GM23248 (cell line): ENCODE data around the gene TOLLIP.

ENCODE experiments used
- EZH2 ChIP-seq: fragments of 200-600 bp; sonication (generic); IDR thresholded peaks from 2 replicates; pipeline ENCODE4 v1.6.1; 2018; ENCODE audit warnings: antibody characterized with exemption, mild to moderate bottlenecking; ENCODE audit not compliant: insufficient read depth, poor library complexity, severe bottlenecking
- EZH2phosphoT487 ChIP-seq: fragments of 200-600 bp; sonication (generic); IDR thresholded peaks from 2 replicates; pipeline ENCODE4 v1.6.1; 2018; ENCODE audit warnings: antibody characterized with exemption, moderate library complexity, mild to moderate bottlenecking, low read depth; ENCODE audit not compliant: insufficient read depth

DNA sequence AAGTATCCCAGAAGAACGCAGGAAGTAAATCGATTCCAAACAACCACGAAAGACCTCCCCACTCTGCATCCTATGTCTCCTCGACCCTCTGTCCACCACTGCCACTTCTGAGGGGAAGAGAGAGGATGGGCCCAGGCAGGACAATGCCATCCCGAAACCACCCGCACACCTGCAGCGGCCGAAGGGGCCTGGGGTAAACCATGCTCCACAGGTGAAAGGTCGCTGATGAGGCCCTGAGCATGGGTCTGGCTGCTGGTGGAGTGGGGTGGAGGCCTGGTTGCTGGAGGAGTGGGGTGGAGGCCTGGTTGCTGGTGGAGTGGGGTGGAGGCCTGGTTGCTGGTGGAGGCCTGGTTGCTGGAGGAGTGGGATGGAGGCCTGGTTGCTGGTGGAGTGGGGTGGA is 13.1 kb downstream of the TOLLIP start:
- TF ChIP-seq EZH2phosphoT487 (no peak), EZH2 (no peak)
